HCT116 (cell line): ENCODE data around the gene XKR7. TPM values are rescaled to one million over a fixed set of nuclear protein-coding genes. Genes with fewer than 3 reads are reported as not detected.

ENCODE experiments used
- ATAC-seq: fragments of 200-7000 bp; cut with Tn5 transposase; 2 replicates; pipeline ENCODE4 v1.9.1; 2020; ENCODE audit warnings: mild to moderate bottlenecking, moderate library complexity
- BruUV-seq: library from RNA; stranded (reverse); fragments of 400-500 nt; replicated peaks from 2 replicates; lab custom pipeline; 2021; lab: Mats Ljungman, UMichigan
- CTCF ChIA-PET: fragments of 300-600 bp; sonication (Branson Sonifier 250); formaldehyde crosslinking; loops from one replicate; lab custom pipeline; 2021; ENCODE audit warnings: antibody characterized with exemption; lab: Charles Lee
- POLR2A ChIA-PET: fragments of 300-600, 350-600 bp; sonication (Branson Sonifier 250); formaldehyde crosslinking; loops from one replicate; lab custom pipeline; 2021; ENCODE audit warnings: antibody characterized with exemption; lab: Charles Lee
- RAD21 ChIA-PET, 2 experiments: fragments of 300-600 bp; sonication (Branson Sonifier 250); formaldehyde crosslinking; loops; one replicate each; lab custom pipeline; 2023; ENCODE audit warnings: low total read pairs in 2 of 2; ENCODE audit not compliant: uncharacterized antibody in 2 of 2, unreplicated experiment in 2 of 2, low non-redundant PET in 1 of 2; lab: Charles Lee
- DNase-seq: peaks from one replicate; pipeline ENCODE4 v3.0.0-alpha.2; 2010; ENCODE audit warnings: low read depth, low spot score
- H2AFZ ChIP-seq: fragments of 200-600 bp; shearing (Covaris generic), sonication (generic); 2 replicates; pipeline ENCODE4 v1.6.1; 2017; ENCODE audit warnings: low read depth, mixed run types, mixed read lengths, antibody characterized with exemption, low read length; ENCODE audit not compliant: poor library complexity, severe bottlenecking
- H3K27ac ChIP-seq: 2 replicates; pipeline ENCODE4 v1.5.1; 2012; ENCODE audit warnings: low read depth, low read length
- H3K27me3 ChIP-seq: fragments of 200-600 bp; sonication (generic); 2 replicates; pipeline ENCODE4 v1.6.1; 2016; ENCODE audit warnings: mixed run types, low read length, mixed read lengths; ENCODE audit not compliant: insufficient read depth
- H3K36me3 ChIP-seq, 2 experiments: fragments of 200-500 bp in 1 of 2; fragments of 200-600 bp in 1 of 2; sonication (Bioruptor generic) in 1 of 2; sonication (generic) in 1 of 2; 2 replicates each; pipeline versions ENCODE4 v1.5.1 to v1.6.1; 2014 to 2016; ENCODE audit warnings: low read length in 2 of 2, inconsistent platforms in 1 of 2, mixed read lengths in 1 of 2, mixed run types in 1 of 2; ENCODE audit not compliant: insufficient read depth in 2 of 2, control insufficient read depth in 1 of 2
- H3K4me1 ChIP-seq, 2 experiments: fragments of 200-600 bp in 1 of 2; sonication (generic) in 1 of 2; 2 replicates each; pipeline versions ENCODE4 v1.5.1 to v1.6.1; 2012 to 2017; ENCODE audit warnings: low read length in 2 of 2, inconsistent platforms in 1 of 2, mild to moderate bottlenecking in 1 of 2, mixed read lengths in 1 of 2, mixed run types in 1 of 2, moderate library complexity in 1 of 2; ENCODE audit not compliant: insufficient read depth in 2 of 2, control insufficient read depth in 1 of 2
- H3K4me2 ChIP-seq: fragments of 200-600 bp; sonication (generic); 2 replicates; pipeline ENCODE4 v1.6.1; 2017; ENCODE audit warnings: mixed run types, low read length, mixed read lengths
- H3K4me3 ChIP-seq, 2 experiments: fragments of 200-600 bp in 1 of 2; sonication (generic) in 1 of 2; replicated peaks in 1 of 2; 2 replicates each; pipeline ENCODE4 v1.5.1; 2011 to 2016; ENCODE audit warnings: low read length in 2 of 2, control low read depth in 1 of 2, low read depth in 1 of 2, mild to moderate bottlenecking in 1 of 2, mixed read lengths in 1 of 2, mixed run types in 1 of 2
- H3K79me2 ChIP-seq: fragments of 200-600 bp; sonication (generic); 2 replicates; pipeline ENCODE4 v1.6.1; 2017; ENCODE audit warnings: mild to moderate bottlenecking, mixed run types, low read length, moderate library complexity, mixed read lengths; ENCODE audit not compliant: insufficient read depth
- H3K9ac ChIP-seq: fragments of 200-600 bp; sonication (generic); 2 replicates; pipeline ENCODE4 v1.6.1; 2016; ENCODE audit warnings: low read length, mixed read lengths
- H3K9me2 ChIP-seq: fragments of 200-600 bp; sonication (generic), shearing (Covaris generic); 2 replicates; pipeline ENCODE4 v1.6.1; 2017; ENCODE audit warnings: mixed run types, mild to moderate bottlenecking, moderate library complexity; ENCODE audit not compliant: insufficient read depth
- H3K9me3 ChIP-seq, 2 experiments: fragments of 200-500 bp in 1 of 2; fragments of 200-600 bp in 1 of 2; sonication (Bioruptor generic) in 1 of 2; sonication (generic) in 1 of 2; 2 replicates each; pipeline ENCODE4 v1.6.1; 2014 to 2017; ENCODE audit warnings: low read length in 2 of 2, mixed read lengths in 2 of 2, inconsistent platforms in 1 of 2, low read depth in 1 of 2, mild to moderate bottlenecking in 1 of 2, mixed run types in 1 of 2, moderate library complexity in 1 of 2; ENCODE audit not compliant: control insufficient read depth in 1 of 2, insufficient read depth in 1 of 2
- H4K20me1 ChIP-seq: fragments of 200-600 bp; sonication (generic), shearing (Covaris generic); 2 replicates; pipeline ENCODE4 v1.6.1; 2017; ENCODE audit warnings: mixed run types, mild to moderate bottlenecking, moderate library complexity; ENCODE audit not compliant: insufficient read depth
- CBX3 ChIP-seq: IDR thresholded peaks from 2 replicates; pipeline ENCODE4 v1.6.1; 2012; ENCODE audit warnings: low read depth
- EGR1 ChIP-seq: IDR thresholded peaks from 2 replicates; pipeline ENCODE4 v1.6.1; 2012; ENCODE audit warnings: low read depth
- EZH2 ChIP-seq: fragments of 200-600 bp; sonication (generic); IDR thresholded peaks from 2 replicates; pipeline ENCODE4 v1.6.1; 2017; ENCODE audit warnings: antibody characterized with exemption, mixed run types
- FOSL1 ChIP-seq: IDR thresholded peaks from 2 replicates; pipeline ENCODE4 v1.6.1; 2012; ENCODE audit warnings: low read depth
- JUND ChIP-seq: IDR thresholded peaks from 2 replicates; pipeline ENCODE4 v1.6.1; 2012
- MAX ChIP-seq: IDR thresholded peaks from 2 replicates; pipeline ENCODE4 v1.6.1; 2012
- POLR2A ChIP-seq: IDR thresholded peaks from 2 replicates; pipeline ENCODE4 v1.7.0; 2011; ENCODE audit warnings: borderline replicate concordance; ENCODE audit not compliant: insufficient read depth, insufficient read length; ENCODE audit errors: extremely low read depth
- RAD21 ChIP-seq: IDR thresholded peaks from 2 replicates; pipeline ENCODE4 v1.6.1; 2012; ENCODE audit warnings: low read depth, mild to moderate bottlenecking
- REST ChIP-seq: IDR thresholded peaks from 2 replicates; pipeline ENCODE4 v1.6.1; 2012; ENCODE audit warnings: low read depth
- SIN3A ChIP-seq: IDR thresholded peaks from 2 replicates; pipeline ENCODE4 v1.6.1; 2012; ENCODE audit warnings: low read depth
- SP1 ChIP-seq: IDR thresholded peaks from 2 replicates; pipeline ENCODE4 v1.6.1; 2012; ENCODE audit warnings: low read depth
- SRF ChIP-seq: IDR thresholded peaks from 2 replicates; pipeline ENCODE4 v1.6.1; 2012; ENCODE audit warnings: low read depth
- TCF7L2 ChIP-seq: IDR thresholded peaks from 2 replicates; pipeline ENCODE4 v1.7.0; 2011; ENCODE audit warnings: borderline replicate concordance, inconsistent platforms; ENCODE audit not compliant: insufficient read depth, insufficient read length; ENCODE audit errors: extremely low read depth
- YY1 ChIP-seq: IDR thresholded peaks from 2 replicates; pipeline ENCODE4 v1.6.1; 2011; ENCODE audit warnings: low read length, low read depth, moderate library complexity, mild to moderate bottlenecking; ENCODE audit not compliant: insufficient replicate concordance; ENCODE audit errors: extremely low read depth
- ZBTB33 ChIP-seq: IDR thresholded peaks from 2 replicates; pipeline ENCODE4 v1.6.1; 2011; ENCODE audit warnings: mild to moderate bottlenecking, low read length, moderate library complexity; ENCODE audit not compliant: insufficient replicate concordance; ENCODE audit errors: extremely low read depth
- intact Hi-C: fragments of 100-400 bp; cut with micrococcal nuclease; formaldehyde crosslinking; loops from 2 replicates; pipeline ENCODE4 v1.10.0; 2022
- total RNA-seq: library from RNA; stranded (reverse); gene quantifications from one replicate; pipeline ENCODE4 v1.2.1, GENCODE V29; 2021; ENCODE audit not compliant: unreplicated experiment

The XKR7 gene
- total RNA-seq, 1 experiment from 2014 or later = not detected

GRCh38 chr20:31943052-31943471, 24.9 kb upstream of the XKR7 start:
- CTCF ChIA-PET = no interaction called here
- intact Hi-C loops = no loop called here
- H2AFZ ChIP-seq = no peak overlapping the region
- no peaks in the 10 kb centered on the region for H3K9me2 ChIP-seq
- H3K9me3 ChIP-seq = peaks cover 0 to 4% of the 10 kb centered on the region in 2 experiments; a peak in 2 of 4 replicates
- H3K4me2 ChIP-seq = no peak overlapping the region
- peaks cover 4% of the 10 kb centered on the region; the same call in 1 of the 2 replicates for H3K79me2 ChIP-seq
- RAD21 ChIA-PET = no interaction called here
- no peak for TF ChIP-seq POLR2A
- no peak for TF ChIP-seq SP1
- TF ChIP-seq FOSL1 = no peak
- no peak for TF ChIP-seq JUND
- no peak for TF ChIP-seq REST
- no peak for TF ChIP-seq EGR1
- no peak for TF ChIP-seq MAX
- TF ChIP-seq TCF7L2 = no peak
- no peak for TF ChIP-seq SRF
- no peak for TF ChIP-seq YY1
- no peak for TF ChIP-seq ZBTB33
- no peak for TF ChIP-seq EZH2
- no peak for TF ChIP-seq CBX3
- no peak for TF ChIP-seq RAD21
- TF ChIP-seq SIN3A = no peak
- no peak overlapping the region for H3K4me3 ChIP-seq
- H3K36me3 ChIP-seq = peaks cover 23 to 35% of the 10 kb centered on the region in 2 experiments
- ATAC-seq = no peak
- no TSS peak for BruUV-seq
- no peaks in the 10 kb centered on the region for H3K27me3 ChIP-seq
- POLR2A ChIA-PET = no interaction called here
- no peak overlapping the region for H3K27ac ChIP-seq
- no peak overlapping the region for H3K9ac ChIP-seq
- no peaks in the 10 kb centered on the region for H4K20me1 ChIP-seq
- DNase-seq = no peak
- H3K4me1 ChIP-seq = no peaks in the 10 kb centered on the region
